ENCODE results near the gene MUL1. TPM values are rescaled to one million over a fixed set of nuclear protein-coding genes. Genes with fewer than 3 reads are reported as not detected.

MUL1 gene
- total and polyA plus RNA-seq, 2 of the 4 experiments (the other 2 are of a cell fraction) = 20.7 to 21.1 TPM

- TF ChIP-seq BHLHE40 (IDR thresholded peaks at IDR 0.05; ENCODE audit: low read depth, low read length) = no peak
- TF ChIP-seq CHD1 (IDR thresholded peaks at IDR 0.05; ENCODE audit: low read depth, low read length) = no peak
- TF ChIP-seq MXI1 (IDR thresholded peaks at IDR 0.05; ENCODE audit: borderline replicate concordance, low read depth, low read length) = no peak
- no peak for TF ChIP-seq CEBPB (IDR thresholded peaks at IDR 0.05; ENCODE audit: low read depth, low read length)
- TF ChIP-seq MAZ (IDR thresholded peaks at IDR 0.05; ENCODE audit: borderline replicate concordance, low read depth, low read length) = no peak
- no peak for TF ChIP-seq MAFK (IDR thresholded peaks at IDR 0.05; ENCODE audit: low read depth, low read length)
- TF ChIP-seq RAD21 (IDR thresholded peaks at IDR 0.05; ENCODE audit: low read length) = no peak
- no peak for TF ChIP-seq NFE2L2 (IDR thresholded peaks at IDR 0.05; ENCODE audit: low read depth, low read length)
- TF ChIP-seq, protein P1, sequence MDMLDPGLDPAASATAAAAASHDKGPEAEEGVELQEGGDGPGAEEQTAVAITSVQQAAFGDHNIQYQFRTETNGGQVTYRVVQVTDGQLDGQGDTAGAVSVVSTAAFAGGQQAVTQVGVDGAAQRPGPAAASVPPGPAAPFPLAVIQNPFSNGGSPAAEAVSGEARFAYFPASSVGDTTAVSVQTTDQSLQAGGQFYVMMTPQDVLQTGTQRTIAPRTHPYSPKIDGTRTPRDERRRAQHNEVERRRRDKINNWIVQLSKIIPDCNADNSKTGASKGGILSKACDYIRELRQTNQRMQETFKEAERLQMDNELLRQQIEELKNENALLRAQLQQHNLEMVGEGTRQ (IDR thresholded peaks at IDR 0.05; ENCODE audit: low read depth, low read length) = no peak
- no peak for TF ChIP-seq RCOR1 (IDR thresholded peaks at IDR 0.05; ENCODE audit: insufficient replicate concordance, low read length)
- TF ChIP-seq, protein P2, sequence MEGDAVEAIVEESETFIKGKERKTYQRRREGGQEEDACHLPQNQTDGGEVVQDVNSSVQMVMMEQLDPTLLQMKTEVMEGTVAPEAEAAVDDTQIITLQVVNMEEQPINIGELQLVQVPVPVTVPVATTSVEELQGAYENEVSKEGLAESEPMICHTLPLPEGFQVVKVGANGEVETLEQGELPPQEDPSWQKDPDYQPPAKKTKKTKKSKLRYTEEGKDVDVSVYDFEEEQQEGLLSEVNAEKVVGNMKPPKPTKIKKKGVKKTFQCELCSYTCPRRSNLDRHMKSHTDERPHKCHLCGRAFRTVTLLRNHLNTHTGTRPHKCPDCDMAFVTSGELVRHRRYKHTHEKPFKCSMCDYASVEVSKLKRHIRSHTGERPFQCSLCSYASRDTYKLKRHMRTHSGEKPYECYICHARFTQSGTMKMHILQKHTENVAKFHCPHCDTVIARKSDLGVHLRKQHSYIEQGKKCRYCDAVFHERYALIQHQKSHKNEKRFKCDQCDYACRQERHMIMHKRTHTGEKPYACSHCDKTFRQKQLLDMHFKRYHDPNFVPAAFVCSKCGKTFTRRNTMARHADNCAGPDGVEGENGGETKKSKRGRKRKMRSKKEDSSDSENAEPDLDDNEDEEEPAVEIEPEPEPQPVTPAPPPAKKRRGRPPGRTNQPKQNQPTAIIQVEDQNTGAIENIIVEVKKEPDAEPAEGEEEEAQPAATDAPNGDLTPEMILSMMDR (conservative IDR thresholded peaks at IDR 0.05; ENCODE audit: low read depth, low read length) = no peak
- no peak for TF ChIP-seq FOS (IDR thresholded peaks at IDR 0.05; ENCODE audit: low read depth, low read length)
- no peak for TF ChIP-seq ELK1 (IDR thresholded peaks at IDR 0.05; ENCODE audit: borderline replicate concordance, low read depth, low read length)
- no peak for TF ChIP-seq POLR2A (IDR thresholded peaks at IDR 0.05; ENCODE audit: low read depth, low read length)
- no peak for TF ChIP-seq RFX5 (IDR thresholded peaks at IDR 0.05; ENCODE audit: low read depth, low read length)
- no peak for TF ChIP-seq SMC3 (IDR thresholded peaks at IDR 0.05; ENCODE audit: low read depth, low read length)
- H2AK5ac ChIP-seq (ENCODE audit: low read depth, low read length) = no peak overlapping the region
- H2AFZ ChIP-seq (replicated peaks; ENCODE audit: low read length, poor library complexity) = no peak overlapping the region
- DNase-seq = no peak
- no peak overlapping the region for H3K23ac ChIP-seq (ENCODE audit: low read depth, low read length)
- no peaks in the 10 kb centered on the region for H4K20me1 ChIP-seq (ENCODE audit: insufficient read depth, low read length)
- no peak overlapping the region for H2BK15ac ChIP-seq (ENCODE audit: low read depth, low read length)
- H3K79me1 ChIP-seq (ENCODE audit: low read depth in 1 of 2, low read length in 2 of 2) = no peaks in the 10 kb centered on the region
- no peaks in the 10 kb centered on the region for H3K9me3 ChIP-seq (ENCODE audit: control insufficient read depth, insufficient read depth, low read length)
- WGBS, 2 experiments (ENCODE audit: extremely low coverage in 2 of 2, insufficient read length in 1 of 2) = 100% methylated on average over 1 of the region's 3 CpGs; no CpG with 5 or more reads in 1 of the 2 experiments
- no peak overlapping the region for H4K91ac ChIP-seq (ENCODE audit: insufficient read depth, low read depth, low read length)
- in situ Hi-C loops (cut with MboI; ENCODE audit: low sequenced_read_pairs) (no loop called here), dilution Hi-C loops (cut with HindIII; ENCODE audit: low sequenced_read_pairs, unreplicated experiment) (no loop called here), intact Hi-C loops (cut with micrococcal nuclease) (no loop called here)
- H3K4me2 ChIP-seq (ENCODE audit: low read depth, low read length) = no peak overlapping the region
- no peak overlapping the region for H3K4me3 ChIP-seq (ENCODE audit: insufficient read depth, low read depth, low read length)
- H3K36me3 ChIP-seq (ENCODE audit: control insufficient read depth, insufficient read depth, low read length) = no peaks in the 10 kb centered on the region
- H3K56ac ChIP-seq (ENCODE audit: extremely low read depth, insufficient read depth, low read length) = no peak overlapping the region
- ATAC-seq (ENCODE audit: low read depth) = no peak
- peaks cover 34% of the 10 kb centered on the region for H3K27me3 ChIP-seq (ENCODE audit: control insufficient read depth, insufficient read depth, low read length)
- H3K14ac ChIP-seq (replicated peaks; ENCODE audit: low read depth, low read length) = no peak overlapping the region
- no peaks in the 10 kb centered on the region; the same call in 1 of the 2 replicates for H3K4me1 ChIP-seq (ENCODE audit: control insufficient read depth, insufficient read depth, low read length)
- POLR2A ChIA-PET (ENCODE audit: unreplicated experiment) = no interaction called here
- no peak overlapping the region for H2AK9ac ChIP-seq (replicated peaks; ENCODE audit: low read depth, low read length, poor library complexity)
- H3K9ac ChIP-seq (ENCODE audit: low read depth, low read length) = no peak overlapping the region
- H3K27ac ChIP-seq (ENCODE audit: insufficient read depth, low read length) = no peak overlapping the region
- no peak overlapping the region for H2BK5ac ChIP-seq (ENCODE audit: low read depth, low read length, poor library complexity, severe bottlenecking)
- no peak overlapping the region for H2BK20ac ChIP-seq (ENCODE audit: low read depth, low read length)
- no TSS peak for BruUV-seq (replicated peaks)
- no peak overlapping the region for H4K8ac ChIP-seq (ENCODE audit: low read depth in 2 of 2, low read length in 2 of 2)
- H2BK120ac ChIP-seq (ENCODE audit: low read depth, low read length) = no peak overlapping the region
- no peak overlapping the region for H4K5ac ChIP-seq (ENCODE audit: low read depth, low read length)
- CTCF ChIA-PET = interaction anchor here (1.2 kb wide), 2 partner anchors 93 to 109 kb away, joined by 3 read pairs; no protein-coding TSS in a partner anchor
- H3K4ac ChIP-seq (ENCODE audit: low read depth, low read length) = no peak overlapping the region
- H3K9me1 ChIP-seq (ENCODE audit: insufficient read depth, low read length) = peaks cover 4% of the 10 kb centered on the region; the same call in 1 of the 2 replicates
- H3K18ac ChIP-seq (ENCODE audit: low read depth, low read length) = no peak overlapping the region
Observed at GRCh38 chr1:20470194-20470593, 37.8 kb downstream of the MUL1 start.

Data from IMR-90 (cell line).